ENCODE measurements around the gene FBXW11.

Gene FBXW11

DNA sequence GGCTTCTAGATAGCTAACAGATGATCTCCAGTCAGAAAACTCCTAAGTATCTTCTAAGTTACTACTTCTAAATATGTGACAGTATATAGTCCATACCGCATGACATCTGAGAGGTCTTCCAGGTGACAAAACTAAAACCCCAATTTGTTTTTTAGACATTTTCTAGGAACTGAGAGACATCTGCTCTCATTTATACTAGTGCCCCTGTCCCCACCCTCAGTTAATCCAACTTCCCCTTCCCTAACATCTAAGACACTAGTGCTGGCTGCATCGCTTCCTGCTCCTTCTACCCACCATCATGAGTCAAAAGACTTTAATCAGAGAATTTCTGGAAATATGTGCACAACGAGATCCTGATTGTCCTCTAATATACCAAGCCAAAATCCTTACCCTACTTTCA lies 37.9 kb downstream of the FBXW11 start:
- Histone ChIP-seq H3K9me3 (ENCODE audit: severe bottlenecking) (no peaks in the 10 kb centered on the region), H3K4me1 (ENCODE audit: insufficient read depth, poor library complexity, severe bottlenecking) (no peaks in the 10 kb centered on the region), H3K27me3 (ENCODE audit: insufficient read depth, poor library complexity, severe bottlenecking) (no peaks in the 10 kb centered on the region), H3K27ac (ENCODE audit: poor library complexity, severe bottlenecking) (no peak overlapping the region), H3K36me3 (ENCODE audit: low read depth) (peaks cover 3% of the 10 kb centered on the region; the same call in 1 of the 2 replicates), H3K4me3 (ENCODE audit: severe bottlenecking) (no peak overlapping the region)
- TF ChIP-seq, protein P1, sequence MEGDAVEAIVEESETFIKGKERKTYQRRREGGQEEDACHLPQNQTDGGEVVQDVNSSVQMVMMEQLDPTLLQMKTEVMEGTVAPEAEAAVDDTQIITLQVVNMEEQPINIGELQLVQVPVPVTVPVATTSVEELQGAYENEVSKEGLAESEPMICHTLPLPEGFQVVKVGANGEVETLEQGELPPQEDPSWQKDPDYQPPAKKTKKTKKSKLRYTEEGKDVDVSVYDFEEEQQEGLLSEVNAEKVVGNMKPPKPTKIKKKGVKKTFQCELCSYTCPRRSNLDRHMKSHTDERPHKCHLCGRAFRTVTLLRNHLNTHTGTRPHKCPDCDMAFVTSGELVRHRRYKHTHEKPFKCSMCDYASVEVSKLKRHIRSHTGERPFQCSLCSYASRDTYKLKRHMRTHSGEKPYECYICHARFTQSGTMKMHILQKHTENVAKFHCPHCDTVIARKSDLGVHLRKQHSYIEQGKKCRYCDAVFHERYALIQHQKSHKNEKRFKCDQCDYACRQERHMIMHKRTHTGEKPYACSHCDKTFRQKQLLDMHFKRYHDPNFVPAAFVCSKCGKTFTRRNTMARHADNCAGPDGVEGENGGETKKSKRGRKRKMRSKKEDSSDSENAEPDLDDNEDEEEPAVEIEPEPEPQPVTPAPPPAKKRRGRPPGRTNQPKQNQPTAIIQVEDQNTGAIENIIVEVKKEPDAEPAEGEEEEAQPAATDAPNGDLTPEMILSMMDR (IDR thresholded peaks at IDR 0.05; ENCODE audit: poor library complexity, severe bottlenecking) = no peak
- ATAC-seq (ENCODE audit: low read depth) (no peak), DNase-seq (ENCODE audit: low spot score) (no peak)

DNA sequence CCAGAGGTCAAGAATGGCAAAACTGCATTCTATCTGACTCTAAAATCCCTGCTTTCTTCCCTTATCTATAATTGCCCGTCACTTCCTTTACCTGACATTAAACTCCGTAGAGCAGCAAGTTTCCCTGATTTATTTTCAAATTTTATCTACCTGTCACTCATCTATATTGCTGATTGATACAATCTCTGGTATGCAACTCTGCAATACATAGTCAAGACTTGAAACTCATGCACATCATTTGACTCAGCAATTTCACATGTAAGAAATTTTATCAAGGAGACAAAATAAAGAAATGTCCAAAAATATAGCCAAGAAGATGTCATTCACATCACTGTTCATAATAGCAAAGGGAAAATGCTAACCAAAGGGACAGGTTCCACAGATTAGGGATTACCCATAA lies 39.5 kb downstream of the FBXW11 start:
- ATAC-seq (ENCODE audit: low read depth) = no peak
- DNase-seq (ENCODE audit: low spot score) = no peak
- Histone ChIP-seq H3K4me3 (ENCODE audit: severe bottlenecking) (no peak overlapping the region), H3K9me3 (ENCODE audit: severe bottlenecking) (no peaks in the 10 kb centered on the region), H3K36me3 (ENCODE audit: low read depth) (peaks cover 3% of the 10 kb centered on the region; the same call in 1 of the 2 replicates), H3K27ac (ENCODE audit: poor library complexity, severe bottlenecking) (no peak overlapping the region), H3K4me1 (ENCODE audit: insufficient read depth, poor library complexity, severe bottlenecking) (peaks cover 9% of the 10 kb centered on the region), H3K27me3 (ENCODE audit: insufficient read depth, poor library complexity, severe bottlenecking) (no peaks in the 10 kb centered on the region)
- TF ChIP-seq, protein P1 (IDR thresholded peaks at IDR 0.05; ENCODE audit: poor library complexity, severe bottlenecking) = no peak

DNA sequence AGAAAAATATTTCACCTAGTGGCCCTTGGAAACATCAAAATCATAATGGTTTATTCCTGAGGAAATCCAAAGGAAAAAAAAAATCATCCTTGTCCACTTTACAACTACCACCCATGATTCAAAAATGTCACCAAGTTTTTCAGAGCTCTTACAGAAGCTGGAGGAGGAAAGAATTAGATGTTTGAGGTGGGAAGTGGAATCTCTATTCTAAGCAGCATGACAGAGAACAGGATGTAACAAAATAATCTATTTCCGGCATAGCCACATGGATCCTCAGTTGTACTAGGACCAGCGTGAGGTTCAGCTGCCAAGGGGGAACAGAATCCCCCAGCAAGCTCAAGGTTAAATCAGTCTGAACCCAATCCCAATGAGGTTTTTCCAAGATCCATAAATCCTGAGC lies 40.2 kb downstream of the FBXW11 start:
- Histone ChIP-seq H3K27ac (ENCODE audit: poor library complexity, severe bottlenecking) (no peak overlapping the region), H3K36me3 (ENCODE audit: low read depth) (peaks cover 3% of the 10 kb centered on the region; the same call in 1 of the 2 replicates), H3K9me3 (ENCODE audit: severe bottlenecking) (no peaks in the 10 kb centered on the region), H3K27me3 (ENCODE audit: insufficient read depth, poor library complexity, severe bottlenecking) (no peaks in the 10 kb centered on the region), H3K4me3 (ENCODE audit: severe bottlenecking) (no peak overlapping the region), H3K4me1 (ENCODE audit: insufficient read depth, poor library complexity, severe bottlenecking) (peaks cover 9% of the 10 kb centered on the region)
- DNase-seq (ENCODE audit: low spot score) = no peak
- TF ChIP-seq, protein P1 (IDR thresholded peaks at IDR 0.05; ENCODE audit: poor library complexity, severe bottlenecking) = no peak
- no peak for ATAC-seq (ENCODE audit: low read depth)

DNA sequence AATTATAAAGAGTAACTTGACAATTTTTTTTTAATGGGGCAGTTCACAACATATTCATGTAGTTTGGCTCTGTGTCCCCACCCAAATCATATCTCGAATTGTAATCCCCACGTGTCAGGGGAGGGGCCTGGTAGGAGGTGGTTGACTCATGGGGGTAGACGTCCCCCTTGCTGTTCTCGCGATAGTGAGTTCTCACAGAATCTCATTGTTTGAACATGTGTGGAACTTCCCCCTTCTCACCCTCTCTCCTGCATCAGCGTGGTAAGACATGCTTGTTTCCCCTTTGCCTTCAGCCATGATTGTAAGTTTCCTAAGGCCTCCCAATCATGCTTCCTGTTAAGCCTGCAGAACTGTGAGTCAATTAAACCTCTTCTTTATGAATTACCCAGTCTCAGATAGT lies 40.7 kb downstream of the FBXW11 start:
- TF ChIP-seq, protein P1 (IDR thresholded peaks at IDR 0.05; ENCODE audit: poor library complexity, severe bottlenecking) = no peak
- H3K36me3 ChIP-seq (ENCODE audit: low read depth) = peaks cover 3% of the 10 kb centered on the region; the same call in 1 of the 2 replicates
- H3K4me1 ChIP-seq (ENCODE audit: insufficient read depth, poor library complexity, severe bottlenecking) = peaks cover 9% of the 10 kb centered on the region
- H3K27me3 ChIP-seq (ENCODE audit: insufficient read depth, poor library complexity, severe bottlenecking) = no peaks in the 10 kb centered on the region
- no peak overlapping the region for H3K4me3 ChIP-seq (ENCODE audit: severe bottlenecking)
- DNase-seq (ENCODE audit: low spot score) (no peak), ATAC-seq (ENCODE audit: low read depth) (no peak)
- no peak overlapping the region for H3K27ac ChIP-seq (ENCODE audit: poor library complexity, severe bottlenecking)
- H3K9me3 ChIP-seq (ENCODE audit: severe bottlenecking) = no peaks in the 10 kb centered on the region

DNA sequence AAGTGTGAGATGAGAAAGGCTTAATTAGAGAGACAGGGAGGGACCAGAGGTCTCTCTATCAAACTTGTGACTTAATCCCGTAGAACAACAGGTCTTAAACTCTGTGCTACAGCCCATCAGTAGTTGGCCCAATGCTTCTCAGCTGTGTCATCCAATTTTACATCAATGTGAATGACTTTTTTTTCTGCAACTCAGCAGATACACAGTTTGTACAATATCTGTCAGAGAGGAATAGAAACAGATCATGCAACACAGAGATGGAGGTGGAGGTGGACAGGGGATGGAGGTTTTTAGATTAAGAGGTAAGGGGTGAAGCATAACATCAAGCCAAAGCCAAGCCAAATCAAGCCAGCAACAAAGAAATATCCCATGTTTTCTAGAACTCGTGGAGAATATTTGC lies 43.0 kb downstream of the FBXW11 start:
- Histone ChIP-seq H3K9me3 (ENCODE audit: severe bottlenecking) (no peaks in the 10 kb centered on the region), H3K36me3 (ENCODE audit: low read depth) (peaks cover 5% of the 10 kb centered on the region; the same call in 1 of the 2 replicates), H3K27ac (ENCODE audit: poor library complexity, severe bottlenecking) (no peak overlapping the region), H3K4me1 (ENCODE audit: insufficient read depth, poor library complexity, severe bottlenecking) (peaks cover 10% of the 10 kb centered on the region), H3K27me3 (ENCODE audit: insufficient read depth, poor library complexity, severe bottlenecking) (no peaks in the 10 kb centered on the region), H3K4me3 (ENCODE audit: severe bottlenecking) (no peak overlapping the region)
- TF ChIP-seq, protein P1 (IDR thresholded peaks at IDR 0.05; ENCODE audit: poor library complexity, severe bottlenecking) = no peak
- DNase-seq (ENCODE audit: low spot score) = no peak
- no peak for ATAC-seq (ENCODE audit: low read depth)

All from RWPE2 (cell line).